GM12892 (cell line): ENCODE results near the gene TTPAL.

ENCODE experiments used
- DNase-seq: peaks from one replicate; pipeline ENCODE4 v3.0.0; 2011; ENCODE audit not compliant: insufficient read length
- FAIRE-seq: peaks from 2 replicates; lab custom pipeline; 2011; peaks lifted over from hg19 to GRCh38; lab: Jason Lieb, UNC
- POLR2A ChIP-seq: IDR thresholded peaks from 2 replicates; pipeline ENCODE4 v1.6.1; 2011; ENCODE audit warnings: low read depth, low read length, control low read depth
- POLR2AphosphoS5 ChIP-seq: IDR thresholded peaks from 2 replicates; pipeline ENCODE4 v1.6.1; 2011; ENCODE audit warnings: low read depth, low read length, control low read depth
- TAF1 ChIP-seq: IDR thresholded peaks from 2 replicates; pipeline ENCODE4 v1.6.1; 2011; ENCODE audit warnings: low read depth, mild to moderate bottlenecking, control low read depth, low read length, borderline replicate concordance

Gene TTPAL

GRCh38 chr20:44532981-44533331 is 57.3 kb downstream of the TTPAL start:
- TF ChIP-seq POLR2A (no peak), POLR2AphosphoS5 (no peak), TAF1 (no peak)
- FAIRE-seq (no peak), DNase-seq (no peak)

GRCh38 chr20:44533928-44534327 is 58.3 kb downstream of the TTPAL start:
- DNase-seq (no peak), FAIRE-seq (no peak)
- TF ChIP-seq TAF1 (no peak), POLR2A (no peak), POLR2AphosphoS5 (no peak)

GRCh38 chr20:44536175-44536574 is 60.5 kb downstream of the TTPAL start:
- DNase-seq: no peak
- TF ChIP-seq POLR2AphosphoS5 (no peak), POLR2A (no peak), TAF1 (no peak)
- no peak for FAIRE-seq

- FAIRE-seq (no peak), DNase-seq (no peak)
- TF ChIP-seq POLR2A (no peak), POLR2AphosphoS5 (no peak), TAF1 (no peak)
These were observed 62.3 kb downstream of the TTPAL start for GRCh38 chr20:44537993-44538392.

- no peak for FAIRE-seq
- TF ChIP-seq POLR2AphosphoS5 (no peak), POLR2A (no peak), TAF1 (no peak)
- no peak for DNase-seq
These were observed 65.2 kb downstream of the TTPAL start for GRCh38 chr20:44540834-44541233.

- DNase-seq (no peak), FAIRE-seq (no peak)
- TF ChIP-seq TAF1: no peak
- no peak for TF ChIP-seq POLR2AphosphoS5
- no peak for TF ChIP-seq POLR2A
These were observed 66.3 kb downstream of the TTPAL start for GRCh38 chr20:44541992-44542391.

GRCh38 chr20:44542890-44543289 is 67.2 kb downstream of the TTPAL start:
- TF ChIP-seq POLR2AphosphoS5 (no peak), TAF1 (no peak), POLR2A (no peak)
- no peak for DNase-seq
- no peak for FAIRE-seq

- no peak for FAIRE-seq
- no peak for DNase-seq
- TF ChIP-seq POLR2AphosphoS5 (no peak), TAF1 (no peak), POLR2A (no peak)
These were observed 67.7 kb downstream of the TTPAL start for GRCh38 chr20:44543358-44543757.
